Measurements from ENCODE around the gene TRIM72.
"Not testable (repeated sequence)": the region's sequence is repeated elsewhere in the genome, so short reads cannot be mapped to it uniquely, and the experiment has no call there.

Gene TRIM72

GRCh38 chr16:31216422-31217135 is 2.7 kb downstream of the TRIM72 start, which contains the start of gene PYDC1:
Gene PYDC1 (minus strand): TSS chr16:31217135. CDS start chr16:31217028, 107 bp downstream.
- H3K9me3 Mint-ChIP-seq = no peaks in the 10 kb centered on the region
- no peaks in the 10 kb centered on the region for H3K36me3 Mint-ChIP-seq
- peak in 1 of 2 donors; percentile 38 for DNase-seq (ENCODE audit: low spot score in 2 of 2)
- peaks cover 31% of the 10 kb centered on the region for H3K4me1 Mint-ChIP-seq
- peaks cover 22% of the 10 kb centered on the region for H3K27me3 Mint-ChIP-seq
- peak; percentile 7 for ATAC-seq (ENCODE audit: low read depth)
- H3K27ac Mint-ChIP-seq = no peak within 1 kb of the TSS
- peak within 1 kb of the TSS; percentile 82 for H3K4me3 Mint-ChIP-seq

GRCh38 chr16:31217136-31217530 is 3.2 kb downstream of the TRIM72 start:
- H3K27ac Mint-ChIP-seq = no peak overlapping the region

GRCh38 chr16:31219154-31219741 is 5.3 kb downstream of the TRIM72 start:
- peaks cover 24% of the 10 kb centered on the region for H3K27me3 Mint-ChIP-seq
- no peaks in the 10 kb centered on the region for H3K36me3 Mint-ChIP-seq
- no peak overlapping the region for H3K4me3 Mint-ChIP-seq
- H3K9me3 Mint-ChIP-seq = no peaks in the 10 kb centered on the region
- H3K27ac Mint-ChIP-seq = no peak overlapping the region
- DNase-seq (ENCODE audit: low spot score in 2 of 2) (no peak), ATAC-seq (ENCODE audit: low read depth) (no peak)
- H3K4me1 Mint-ChIP-seq = peaks cover 26% of the 10 kb centered on the region

More at GRCh38 chr16:31217136-31217530, 3.2 kb downstream of the TRIM72 start:
- Mint-ChIP-seq H3K4me3 (peak overlapping the region; percentile 82), H3K4me1 (peaks cover 29% of the 10 kb centered on the region), H3K27me3 (peaks cover 24% of the 10 kb centered on the region), H3K36me3 (no peaks in the 10 kb centered on the region), H3K9me3 (no peaks in the 10 kb centered on the region)
- DNase-seq (ENCODE audit: low spot score in 2 of 2) (no peak), ATAC-seq (ENCODE audit: low read depth) (no peak)

- no peak overlapping the region for H3K4me3 Mint-ChIP-seq
- peaks cover 24% of the 10 kb centered on the region for H3K27me3 Mint-ChIP-seq
- no peak for DNase-seq (ENCODE audit: low spot score in 2 of 2)
- H3K36me3 Mint-ChIP-seq = no peaks in the 10 kb centered on the region
- ATAC-seq (ENCODE audit: low read depth) = no peak
- no peaks in the 10 kb centered on the region for H3K9me3 Mint-ChIP-seq
- H3K27ac Mint-ChIP-seq = no peak overlapping the region
- H3K4me1 Mint-ChIP-seq = peaks cover 18% of the 10 kb centered on the region
Measured at GRCh38 chr16:31221357-31222160, 7.6 kb downstream of the TRIM72 start.

DNA sequence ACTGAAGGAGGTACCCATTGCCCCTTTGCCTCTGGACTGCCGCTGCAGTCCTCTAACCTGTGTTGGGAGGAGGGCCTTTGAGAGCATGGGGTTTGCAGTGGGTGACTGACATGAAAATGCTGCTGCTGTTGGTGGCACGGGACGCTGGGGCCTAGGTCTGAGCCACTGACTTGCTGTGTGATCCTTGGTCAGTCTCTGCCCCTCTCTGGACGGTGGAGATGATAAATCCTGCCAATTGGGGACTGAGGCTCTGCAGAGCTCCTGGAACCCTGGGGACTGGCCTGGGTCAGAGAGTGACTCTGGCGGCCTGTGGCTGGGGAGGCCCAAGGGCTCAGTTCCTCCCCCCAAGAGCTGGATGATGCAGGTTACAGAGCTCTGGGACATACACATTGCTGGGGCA is 9.1 kb downstream of the TRIM72 start:
- Mint-ChIP-seq H3K27ac (no peak overlapping the region), H3K4me3 (no peak overlapping the region), H3K27me3 (peaks cover 19% of the 10 kb centered on the region), H3K36me3 (no peaks in the 10 kb centered on the region), H3K4me1 (peaks cover 10% of the 10 kb centered on the region), H3K9me3 (no peaks in the 10 kb centered on the region)
- DNase-seq (ENCODE audit: low spot score in 2 of 2) (no peak), ATAC-seq (ENCODE audit: low read depth) (no peak)

GRCh38 chr16:31224092-31224955 is 10.4 kb downstream of the TRIM72 start:
- H3K36me3 Mint-ChIP-seq = no peaks in the 10 kb centered on the region
- ATAC-seq (ENCODE audit: low read depth) = no peak
- H3K27me3 Mint-ChIP-seq = peaks cover 13% of the 10 kb centered on the region
- DNase-seq (ENCODE audit: low spot score in 2 of 2) = no peak
- H3K4me1 Mint-ChIP-seq = peaks cover 9% of the 10 kb centered on the region
- no peaks in the 10 kb centered on the region for H3K9me3 Mint-ChIP-seq
- H3K27ac Mint-ChIP-seq = no peak overlapping the region
- no peak overlapping the region for H3K4me3 Mint-ChIP-seq

- Mint-ChIP-seq H3K4me1 (peaks cover 9% of the 10 kb centered on the region), H3K36me3 (no peaks in the 10 kb centered on the region), H3K27me3 (peaks cover 13% of the 10 kb centered on the region), H3K9me3 (no peaks in the 10 kb centered on the region), H3K4me3 (no peak overlapping the region), H3K27ac (no peak overlapping the region)
- no peak for ATAC-seq (ENCODE audit: low read depth)
- DNase-seq (ENCODE audit: low spot score in 2 of 2) = no peak
Measured at GRCh38 chr16:31225193-31225592, 11.3 kb downstream of the TRIM72 start.

GRCh38 chr16:31228206-31228605 is 14.3 kb downstream of the TRIM72 start:
- H3K9me3 Mint-ChIP-seq = no peaks in the 10 kb centered on the region
- H3K27me3 Mint-ChIP-seq = no peaks in the 10 kb centered on the region
- H3K36me3 Mint-ChIP-seq = no peaks in the 10 kb centered on the region
- H3K27ac Mint-ChIP-seq = no peak overlapping the region
- H3K4me1 Mint-ChIP-seq = no peaks in the 10 kb centered on the region
- DNase-seq (ENCODE audit: low spot score in 2 of 2) (no peak), ATAC-seq (ENCODE audit: low read depth) (no peak)
- no peak overlapping the region for H3K4me3 Mint-ChIP-seq

DNA sequence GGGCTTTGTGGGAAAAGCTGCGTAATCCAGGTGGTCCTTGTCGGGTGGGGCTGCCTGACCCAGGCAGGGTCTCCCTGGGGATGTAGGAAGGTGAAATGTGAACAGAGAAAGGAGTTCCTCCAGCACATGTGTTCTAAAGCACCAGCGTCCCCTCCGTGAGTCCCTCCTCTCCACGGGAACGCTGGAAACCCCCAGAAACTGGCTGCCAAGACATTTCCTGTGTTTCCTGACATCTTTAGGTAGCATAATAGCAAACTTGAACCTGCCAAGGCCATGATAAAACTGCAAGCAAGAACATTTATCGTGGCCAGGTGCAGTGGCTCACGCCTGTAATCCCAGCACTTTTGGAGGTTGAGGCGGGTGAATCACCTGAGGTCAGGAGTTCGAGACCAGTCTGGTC is 15.6 kb downstream of the TRIM72 start:
- H3K27me3 Mint-ChIP-seq = no peaks in the 10 kb centered on the region
- H3K4me3 Mint-ChIP-seq = no peak overlapping the region
- DNase-seq (ENCODE audit: low spot score in 2 of 2) (no peak), ATAC-seq (ENCODE audit: low read depth) (no peak)
- H3K9me3 Mint-ChIP-seq = no peaks in the 10 kb centered on the region
- H3K4me1 Mint-ChIP-seq = no peaks in the 10 kb centered on the region
- no peak overlapping the region for H3K27ac Mint-ChIP-seq
- H3K36me3 Mint-ChIP-seq = no peaks in the 10 kb centered on the region

GRCh38 chr16:31238041-31238440 is 24.1 kb downstream of the TRIM72 start:
- Mint-ChIP-seq H3K27me3 (no peaks in the 10 kb centered on the region), H3K4me1 (peaks cover 6% of the 10 kb centered on the region), H3K4me3 (no peak overlapping the region), H3K9me3 (peaks cover 2% of the 10 kb centered on the region), H3K36me3 (no peaks in the 10 kb centered on the region), H3K27ac (no peak overlapping the region)
- DNase-seq (ENCODE audit: low spot score in 2 of 2) (no peak), ATAC-seq (ENCODE audit: low read depth) (no peak)

GRCh38 chr16:31242206-31242605 is 28.3 kb downstream of the TRIM72 start:
- no peak overlapping the region for H3K27ac Mint-ChIP-seq
- H3K4me1 Mint-ChIP-seq = peaks cover 7% of the 10 kb centered on the region
- DNase-seq (ENCODE audit: low spot score in 2 of 2) (no peak), ATAC-seq (ENCODE audit: low read depth) (no peak)
- H3K27me3 Mint-ChIP-seq = no peaks in the 10 kb centered on the region
- no peaks in the 10 kb centered on the region for H3K9me3 Mint-ChIP-seq
- H3K36me3 Mint-ChIP-seq = no peaks in the 10 kb centered on the region
- no peak overlapping the region for H3K4me3 Mint-ChIP-seq

DNA sequence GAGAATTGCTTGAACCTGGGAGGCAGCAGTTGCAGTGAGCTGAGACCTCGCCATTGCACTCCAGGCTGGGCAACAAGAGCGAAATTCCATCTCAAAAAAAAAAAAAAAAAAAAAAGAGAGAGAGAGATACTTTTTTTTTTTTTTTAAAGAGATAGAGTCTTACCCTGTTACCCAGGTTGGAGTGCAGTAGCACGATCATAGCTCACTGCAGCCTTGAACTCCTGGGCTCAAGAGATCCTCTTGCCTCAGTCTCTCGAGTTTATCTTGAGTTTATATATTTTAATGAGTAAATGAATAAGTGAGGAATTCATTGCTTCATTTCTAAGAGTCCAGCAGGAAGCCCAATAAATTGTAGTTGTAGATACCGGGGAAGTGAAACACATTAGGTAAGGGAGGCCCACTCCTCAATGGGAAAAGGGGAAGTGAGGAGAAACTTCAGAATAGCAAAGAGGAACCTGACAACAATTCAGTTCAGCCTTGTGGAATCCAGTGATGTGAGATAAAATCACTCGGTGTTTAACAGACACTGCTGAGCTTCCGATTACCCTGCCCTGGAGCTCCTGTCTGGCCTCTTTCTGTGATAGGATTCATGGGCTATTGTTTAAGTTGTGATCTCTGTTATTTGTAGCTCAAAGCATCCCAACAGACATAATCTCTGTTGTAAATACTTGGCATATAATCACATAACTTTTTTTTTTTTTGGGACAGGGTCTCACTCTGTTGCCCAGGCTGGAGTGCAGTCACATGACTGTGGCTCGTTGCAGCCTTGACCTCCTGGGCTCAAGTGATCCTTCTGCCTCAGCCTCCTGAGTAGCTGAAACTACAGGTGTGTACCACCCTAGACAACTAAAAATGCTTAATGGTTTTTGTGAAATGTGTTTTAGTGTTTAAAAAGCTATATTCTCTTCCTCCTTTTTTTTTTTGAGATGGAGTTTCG is 30.1 kb downstream of the TRIM72 start:
- no peak overlapping the region for H3K27ac Mint-ChIP-seq
- H3K9me3 Mint-ChIP-seq = no peaks in the 10 kb centered on the region
- peaks cover 7% of the 10 kb centered on the region for H3K4me1 Mint-ChIP-seq
- peak; percentile 98 for ATAC-seq (ENCODE audit: low read depth)
- DNase-seq (ENCODE audit: low spot score in 2 of 2) = peak in 1 of 2 donors; percentile 50
- H3K27me3 Mint-ChIP-seq = no peaks in the 10 kb centered on the region
- H3K4me3 Mint-ChIP-seq = peak overlapping the region; percentile 15
- no peaks in the 10 kb centered on the region for H3K36me3 Mint-ChIP-seq

DNA sequence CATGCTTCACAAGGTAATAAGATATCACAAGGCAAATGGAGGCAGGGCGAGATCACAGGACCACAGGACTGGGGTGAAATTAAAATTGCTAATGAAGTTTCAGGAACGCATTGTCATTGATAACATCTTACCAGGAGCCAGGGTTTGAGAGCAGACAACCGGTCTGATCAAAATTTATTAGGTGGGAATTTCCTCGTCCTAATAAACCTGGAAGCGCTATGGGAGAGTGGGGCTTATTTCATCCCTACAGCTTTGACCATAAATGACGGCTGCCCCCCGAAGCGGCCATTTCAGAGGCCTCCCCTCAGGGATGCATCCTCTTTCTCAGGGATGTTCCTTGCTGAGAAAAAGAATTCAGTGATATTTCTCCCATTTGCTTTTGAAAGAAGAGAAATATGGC is 31.7 kb downstream of the TRIM72 start:
- H3K9me3 Mint-ChIP-seq; H3K4me1 Mint-ChIP-seq; H3K27ac Mint-ChIP-seq; ATAC-seq (ENCODE audit: low read depth); H3K27me3 Mint-ChIP-seq; DNase-seq (ENCODE audit: low spot score in 2 of 2); H3K36me3 Mint-ChIP-seq; H3K4me3 Mint-ChIP-seq: not testable (repeated sequence)
